Vagina (tissue), 2 donors: ENCODE results near the gene TTC3. TPM values are rescaled to one million over a fixed set of nuclear protein-coding genes. Genes with fewer than 3 reads are reported as not detected.
"Not testable (repeated sequence)": the region's sequence is repeated elsewhere in the genome, so short reads cannot be mapped to it uniquely, and the experiment has no call there.

ENCODE experiments used
- DNase-seq, 2 donors: peaks; one replicate each; pipeline ENCODE4 v3.0.0-alpha.2; 2017; ENCODE audit errors: extremely low spot score in 2 of 2
- H3K27ac ChIP-seq: fragments of 200-600 bp; sonication (generic); one replicate; pipeline ENCODE4 v1.5.1; 2019
- H3K27me3 ChIP-seq: fragments of 200-600 bp; sonication (generic); one replicate; pipeline ENCODE4 v1.5.1; 2019
- H3K36me3 ChIP-seq, 2 donors: fragments of 200-600 bp; sonication (generic); one replicate each; pipeline ENCODE4 v1.5.1; 2017 to 2019
- H3K4me1 ChIP-seq: fragments of 200-600 bp; sonication (generic); one replicate; pipeline ENCODE4 v1.5.1; 2019
- H3K4me3 ChIP-seq, 2 donors: fragments of 200-600 bp; sonication (generic); 1 replicate in 1 of 2; 2 replicates in 1 of 2; pipeline ENCODE4 v1.5.1; 2016 to 2019
- H3K9me3 ChIP-seq: fragments of 200-600 bp; sonication (generic); one replicate; pipeline ENCODE4 v1.5.1; 2019
- CTCF ChIP-seq, 3 experiments: fragments of 450-650 bp in 2 of 3; fragments of 200-600 bp in 1 of 3; sonication (generic) in 1 of 3; IDR thresholded peaks; one replicate each; pipeline ENCODE4 v1.5.1; 2017 to 2019; ENCODE audit warnings: antibody characterized with exemption in 3 of 3, mild to moderate bottlenecking in 2 of 3, moderate library complexity in 2 of 3
- POLR2A ChIP-seq, 2 donors: fragments of 450-650 bp; IDR thresholded peaks; one replicate each; pipeline ENCODE4 v1.6.1; 2017; ENCODE audit warnings: antibody characterized with exemption in 2 of 2, mild to moderate bottlenecking in 2 of 2, moderate library complexity in 2 of 2
- POLR2AphosphoS5 ChIP-seq, 2 donors: sonication (generic); formaldehyde crosslinking; IDR thresholded peaks; one replicate each; pipeline ENCODE4 v1.9.0; 2017; ENCODE audit warnings: antibody characterized with exemption in 2 of 2, mild to moderate bottlenecking in 2 of 2, low read depth in 1 of 2; ENCODE audit not compliant: insufficient read depth in 1 of 2
- intact Hi-C: fragments of 100-400 bp; cut with DNase I; formaldehyde crosslinking; loops from one replicate; pipeline ENCODE4 v1.15.1; 2023
- total RNA-seq: library from RNA; depleted of rRNA; stranded (reverse); fragments of >200 nt; gene quantifications from one replicate; pipeline ENCODE4 v1.2.3, GENCODE V29; 2016

Gene TTC3
- total RNA-seq, 1 donor from 2014 or later = 98.0 TPM

GRCh38 chr21:37032877-37033471, 40.1 kb upstream of the TTC3 start:
- H3K4me3 ChIP-seq = no peak overlapping the region
- DNase-seq = no peak
- no peaks in the 10 kb centered on the region for H3K36me3 ChIP-seq
- H3K27ac ChIP-seq = no peak overlapping the region
- no peaks in the 10 kb centered on the region for H3K4me1 ChIP-seq
- no peaks in the 10 kb centered on the region for H3K9me3 ChIP-seq
- no peaks in the 10 kb centered on the region for H3K27me3 ChIP-seq
- intact Hi-C loops = no loop called here
- no peak for TF ChIP-seq POLR2A (IDR thresholded peaks at IDR 0.05)
- no peak for TF ChIP-seq POLR2AphosphoS5 (IDR thresholded peaks at IDR 0.05; ENCODE audit: insufficient read depth in 1 of 2, low read depth in 1 of 2)
- TF ChIP-seq CTCF (IDR thresholded peaks at IDR 0.05) = no peak

GRCh38 chr21:37034394-37034793, 38.7 kb upstream of the TTC3 start:
- H3K36me3 ChIP-seq, H3K4me1 ChIP-seq, H3K4me3 ChIP-seq, H3K27me3 ChIP-seq, H3K27ac ChIP-seq, H3K9me3 ChIP-seq, intact Hi-C loops, DNase-seq: not testable (repeated sequence)

- intact Hi-C loops = no loop called here
- Histone ChIP-seq H3K27me3 (no peaks in the 10 kb centered on the region), H3K4me3 (no peak overlapping the region), H3K27ac (no peak overlapping the region), H3K36me3 (no peaks in the 10 kb centered on the region), H3K4me1 (no peaks in the 10 kb centered on the region), H3K9me3 (no peaks in the 10 kb centered on the region)
- no peak for TF ChIP-seq CTCF (IDR thresholded peaks at IDR 0.05)
- no peak for TF ChIP-seq POLR2A (IDR thresholded peaks at IDR 0.05)
- TF ChIP-seq POLR2AphosphoS5 (IDR thresholded peaks at IDR 0.05; ENCODE audit: insufficient read depth in 1 of 2, low read depth in 1 of 2) = no peak
- DNase-seq = no peak
Measured at GRCh38 chr21:37036177-37036576, 36.9 kb upstream of the TTC3 start.

GRCh38 chr21:37039411-37040075, 33.5 kb upstream of the TTC3 start:
- no peak for DNase-seq
- intact Hi-C loops = no loop called here
- Histone ChIP-seq H3K27me3 (no peaks in the 10 kb centered on the region), H3K27ac (no peak overlapping the region), H3K36me3 (no peaks in the 10 kb centered on the region), H3K4me3 (no peak overlapping the region), H3K9me3 (no peaks in the 10 kb centered on the region), H3K4me1 (no peaks in the 10 kb centered on the region)
- TF ChIP-seq POLR2AphosphoS5 (IDR thresholded peaks at IDR 0.05; ENCODE audit: insufficient read depth in 1 of 2, low read depth in 1 of 2) = no peak

GRCh38 chr21:37040212-37040611, 32.8 kb upstream of the TTC3 start:
- intact Hi-C loops = no loop called here
- no peaks in the 10 kb centered on the region for H3K36me3 ChIP-seq
- H3K27ac ChIP-seq = no peak overlapping the region
- no peaks in the 10 kb centered on the region for H3K9me3 ChIP-seq
- no peak for TF ChIP-seq POLR2A (IDR thresholded peaks at IDR 0.05)
- no peak for TF ChIP-seq POLR2AphosphoS5 (IDR thresholded peaks at IDR 0.05; ENCODE audit: insufficient read depth in 1 of 2, low read depth in 1 of 2)
- H3K27me3 ChIP-seq = no peaks in the 10 kb centered on the region
- H3K4me3 ChIP-seq = no peak overlapping the region
- no peaks in the 10 kb centered on the region for H3K4me1 ChIP-seq
- DNase-seq = no peak

GRCh38 chr21:37041706-37042271, 31.3 kb upstream of the TTC3 start:
- TF ChIP-seq POLR2AphosphoS5 (IDR thresholded peaks at IDR 0.05; ENCODE audit: insufficient read depth in 1 of 2, low read depth in 1 of 2) (no peak), CTCF (IDR thresholded peaks at IDR 0.05) (no peak), POLR2A (IDR thresholded peaks at IDR 0.05) (no peak)
- Histone ChIP-seq H3K27ac (no peak overlapping the region), H3K9me3 (no peaks in the 10 kb centered on the region), H3K36me3 (no peaks in the 10 kb centered on the region), H3K27me3 (no peaks in the 10 kb centered on the region), H3K4me3 (no peak overlapping the region), H3K4me1 (no peaks in the 10 kb centered on the region)
- intact Hi-C loops = no loop called here
- DNase-seq = no peak
